ENCODE data around the gene NKRF.

NKRF gene

GRCh38 chrX:119607018-119607389 lies 780 bp upstream of the NKRF start:
- no peak for DNase-seq

DNA sequence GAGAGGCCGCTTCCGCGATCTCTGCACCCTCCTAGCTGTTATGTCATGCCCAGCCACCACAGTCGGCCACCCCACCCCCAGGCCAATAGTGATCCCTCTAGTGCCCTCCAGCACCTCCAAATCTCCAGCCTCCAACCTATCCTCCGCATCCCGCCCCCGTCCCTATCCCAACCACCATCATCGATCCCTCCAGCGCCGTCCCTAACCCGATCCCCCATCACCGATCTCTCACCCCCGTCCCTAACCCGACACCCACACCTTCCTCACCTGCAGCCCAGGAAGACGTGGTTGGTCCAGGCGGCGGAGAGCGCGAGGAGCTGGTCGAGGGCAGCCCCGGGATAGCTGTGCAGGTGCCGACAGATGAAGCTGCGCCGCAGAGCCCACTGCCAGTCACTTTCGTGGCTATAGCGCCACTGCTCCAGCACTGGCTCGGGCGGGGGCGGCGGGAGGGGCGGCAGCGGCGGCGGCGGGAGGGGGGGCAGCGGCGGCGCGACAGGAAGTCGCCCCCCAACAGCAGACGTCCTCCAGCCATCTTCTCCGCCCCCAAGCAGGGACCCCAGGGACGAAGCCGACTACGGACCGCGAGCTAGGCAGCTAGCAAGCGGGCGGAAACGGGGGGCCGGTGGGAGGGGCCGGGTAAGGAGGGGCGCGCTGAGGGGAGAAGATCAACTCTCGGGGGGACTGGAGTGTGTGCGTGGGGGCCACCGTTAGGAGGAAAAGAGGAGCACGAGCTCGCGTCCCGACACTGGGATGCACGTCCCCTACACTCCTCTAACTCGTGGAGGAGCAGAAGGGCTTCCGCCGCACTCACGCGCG lies 552 bp downstream of the NKRF start:
- peak in 4 of 6 experiments; percentile 32 to 70 (median 57) for DNase-seq

GRCh38 chrX:119604766-119605463 lies 1.3 kb downstream of the NKRF start:
- peak in 1 of 6 experiments; percentile 9 for DNase-seq

- no peak for DNase-seq
Measured at GRCh38 chrX:119602701-119603255, 3.4 kb downstream of the NKRF start.

DNA sequence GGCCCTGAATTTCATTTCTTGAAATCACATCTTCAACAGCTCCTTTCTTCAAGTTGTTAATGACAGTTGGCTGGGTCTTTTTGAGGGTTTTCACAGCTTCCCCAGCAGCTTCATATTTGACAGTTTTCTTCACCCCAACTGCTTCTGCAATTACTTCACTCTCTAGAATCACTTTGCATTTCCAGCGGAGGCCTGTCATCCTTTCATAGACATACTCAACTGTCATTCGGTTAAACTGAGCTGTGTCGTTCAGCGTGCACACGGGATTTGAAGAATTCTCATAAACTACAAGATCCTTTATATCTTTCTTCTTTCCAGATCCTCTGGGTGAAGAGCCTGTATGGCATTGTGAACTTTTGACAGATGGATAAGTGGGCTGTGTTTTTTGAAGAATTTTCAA lies 16.4 kb downstream of the NKRF start:
- DNase-seq, result no peak

DNA sequence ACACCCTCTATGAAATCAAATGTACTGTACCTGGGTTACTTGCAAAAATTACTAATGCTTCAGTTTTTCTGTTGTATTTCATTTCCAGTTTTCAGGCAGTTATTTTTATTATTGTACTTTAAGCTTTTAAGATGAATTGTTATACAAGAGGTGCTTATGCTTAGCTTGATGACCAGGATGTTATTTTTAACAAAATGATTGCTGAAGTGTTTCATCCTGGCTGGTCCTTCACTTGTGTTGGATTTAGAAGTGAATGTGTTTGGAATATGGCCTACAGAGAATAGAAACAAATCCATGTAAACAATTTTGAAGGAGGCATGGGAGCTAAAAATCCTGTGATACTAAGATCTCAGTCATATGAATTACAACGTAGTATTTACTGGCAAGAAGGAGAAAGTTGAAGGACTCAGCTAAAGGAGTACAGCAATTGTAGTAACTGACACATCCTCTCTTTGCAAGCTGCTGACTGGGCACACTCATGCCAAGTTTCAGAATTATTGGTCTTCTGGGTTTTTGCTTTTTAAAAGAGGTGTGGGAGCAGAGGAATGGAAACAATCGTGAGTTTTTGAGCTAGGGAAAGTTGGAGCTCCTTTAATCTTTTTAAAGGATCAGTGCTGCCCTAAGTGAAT lies 22.7 kb downstream of the NKRF start:
- no peak for DNase-seq

GRCh38 chrX:119579414-119579813 lies 26.8 kb downstream of the NKRF start:
- DNase-seq, result no peak

- DNase-seq, result peak; percentile 76 to 89 (median 84)
Measured at GRCh38 chrX:119574394-119575266, 31.6 kb downstream of the NKRF start, which contains the start of gene UBE2A. TSS of gene UBE2A (plus strand) at chrX:119574563. CDS start at chrX:119574712, 149 bp downstream.

- peak in 2 of 6 experiments; percentile 28 to 37 for DNase-seq
Measured at GRCh38 chrX:119573840-119574393, 32.3 kb downstream of the NKRF start.

GRCh38 chrX:119573222-119573621 lies 33.0 kb downstream of the NKRF start:
- DNase-seq, result no peak

GRCh38 chrX:119570351-119570835 lies 35.8 kb downstream of the NKRF start:
- DNase-seq, result no peak

DNA sequence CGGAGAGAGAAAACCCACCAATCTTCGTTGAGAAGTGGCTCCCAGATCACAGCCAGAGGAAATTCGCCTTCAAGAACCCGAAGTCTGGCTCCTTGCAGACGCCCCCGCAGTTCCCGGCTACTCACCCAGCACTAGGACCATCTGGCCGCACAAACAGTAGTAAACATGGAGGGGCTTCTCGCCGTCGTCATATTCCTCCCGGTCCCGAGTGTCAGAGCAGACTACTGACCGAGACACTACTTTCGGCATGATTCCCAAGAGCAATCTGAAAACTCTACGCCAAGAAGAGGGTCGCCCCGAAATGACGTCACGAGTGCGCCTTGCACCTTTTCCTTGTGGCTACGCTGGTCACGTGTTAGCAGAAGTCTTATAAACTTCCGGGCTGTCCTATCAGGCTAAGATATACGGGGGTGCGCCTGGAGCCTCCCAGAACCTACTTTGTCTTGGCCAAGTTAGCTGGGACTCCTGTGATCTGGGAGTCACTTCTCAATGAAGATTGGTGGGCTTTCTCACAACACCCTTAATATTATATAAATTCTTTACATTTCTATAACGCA lies 41.0 kb downstream of the NKRF start, which contains the start of gene STEEP1:
Gene STEEP1 (minus strand): TSS at position 303 of the 557 bp plus-strand sequence. CDS start 54 bp downstream, at position 249.
- peak; percentile 61 to 84 (median 78) for DNase-seq

- DNase-seq, result no peak
Measured at GRCh38 chrX:119552508-119552907, 53.7 kb downstream of the NKRF start.

- DNase-seq, result no peak
Measured at GRCh38 chrX:119549327-119550016, 56.8 kb downstream of the NKRF start.

DNA sequence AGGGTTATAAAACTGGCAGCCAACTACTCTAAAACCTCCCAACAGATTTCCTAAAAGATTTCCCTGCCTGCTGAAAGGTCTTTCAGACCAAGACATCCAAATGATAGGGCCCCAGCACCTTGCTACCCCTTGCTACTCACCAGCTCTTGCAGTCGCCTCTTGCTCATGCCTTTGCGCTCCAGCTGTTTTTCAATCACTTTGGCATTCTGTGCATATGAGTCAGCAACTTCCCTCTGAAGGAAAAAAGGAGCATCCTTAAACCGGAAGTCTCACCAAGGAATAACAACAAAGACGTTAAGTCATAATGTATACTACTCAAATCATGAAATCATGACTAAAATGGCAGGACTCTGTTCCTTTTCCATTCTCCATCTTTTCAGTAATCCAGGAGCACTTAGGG lies 65.0 kb downstream of the NKRF start:
- DNase-seq, result no peak

DNA sequence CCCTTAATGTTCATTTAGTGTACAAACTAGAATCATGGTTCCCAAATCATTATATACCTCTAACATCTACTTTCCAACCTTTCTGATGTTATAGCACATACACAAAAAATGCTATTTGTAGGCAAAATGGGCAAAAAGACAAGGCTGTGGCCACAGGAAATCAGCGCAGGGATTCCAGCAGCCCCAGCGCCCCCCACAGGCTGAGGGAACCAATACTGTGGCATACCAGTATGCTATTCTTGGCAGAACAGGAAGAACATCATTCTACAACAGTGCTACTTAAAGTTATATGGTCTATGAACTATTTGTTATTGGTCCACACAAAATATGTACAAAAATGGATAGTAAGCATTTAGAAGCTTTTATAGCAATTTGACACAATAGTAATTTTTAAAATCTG lies 66.4 kb downstream of the NKRF start:
- DNase-seq, result no peak
